ENCODE measurements around the gene SLC25A21.
"Not testable (repeated sequence)": the region's sequence is repeated elsewhere in the genome, so short reads cannot be mapped to it uniquely, and the experiment has no call there.

Gene SLC25A21

GRCh38 chr14:37172024-37172869, at the start of gene SLC25A21:
Gene SLC25A21, minus strand, starts transcription at chr14:37172606.
- DNase-seq = peak; percentile 93

DNA sequence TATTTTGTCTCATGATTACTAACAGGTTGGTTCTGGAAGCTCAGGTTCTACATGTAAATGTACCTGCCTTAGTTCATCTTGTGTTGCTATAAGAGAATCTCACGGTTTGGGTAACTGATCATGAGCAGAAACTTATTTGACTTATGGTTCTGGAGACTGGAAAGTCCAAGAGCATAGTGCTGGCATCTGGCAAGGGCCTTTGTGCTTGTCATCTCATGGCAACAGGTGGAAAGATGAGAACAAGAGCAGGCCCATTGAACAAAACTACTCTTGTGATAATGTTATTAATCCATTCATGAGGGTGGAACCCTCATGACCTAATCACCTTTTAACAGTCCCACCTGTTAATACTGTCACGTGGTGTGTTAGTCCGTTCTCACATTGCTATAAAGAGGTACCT, 48.7 kb upstream of the SLC25A21 start:
- no peak for DNase-seq

GRCh38 chr14:37215345-37215744, 42.9 kb upstream of the SLC25A21 start:
- DNase-seq = no peak

- DNase-seq = no peak
Observed at GRCh38 chr14:37213016-37213415, 40.6 kb upstream of the SLC25A21 start.

GRCh38 chr14:37210448-37210847, 38.0 kb upstream of the SLC25A21 start:
- DNase-seq = no peak

DNA sequence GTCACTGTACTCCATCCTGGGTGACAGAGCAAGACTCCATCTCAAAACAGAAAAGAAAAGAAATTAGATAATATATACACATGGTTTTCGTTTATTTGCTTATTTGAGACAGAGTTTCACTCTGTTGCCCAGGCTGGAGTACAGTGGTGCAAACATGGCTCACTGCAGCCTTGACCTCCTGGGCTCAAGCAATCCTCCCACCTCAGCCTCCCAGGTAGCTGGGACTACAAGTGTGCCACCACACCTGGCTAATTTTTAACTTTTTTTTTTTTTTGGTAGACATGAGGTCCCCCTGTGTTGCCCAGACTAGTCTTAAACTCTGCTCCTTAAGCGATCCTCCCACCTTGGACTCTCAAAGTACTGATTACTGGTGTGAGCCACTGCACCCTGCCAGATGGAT, 37.2 kb upstream of the SLC25A21 start:
- DNase-seq = not testable (repeated sequence)

GRCh38 chr14:37205623-37206605, 33.5 kb upstream of the SLC25A21 start:
- not testable (repeated sequence) for DNase-seq

GRCh38 chr14:37203423-37203822, 31.0 kb upstream of the SLC25A21 start:
- DNase-seq = no peak

- no peak for DNase-seq
Observed at GRCh38 chr14:37202812-37203211, 30.4 kb upstream of the SLC25A21 start.

DNA sequence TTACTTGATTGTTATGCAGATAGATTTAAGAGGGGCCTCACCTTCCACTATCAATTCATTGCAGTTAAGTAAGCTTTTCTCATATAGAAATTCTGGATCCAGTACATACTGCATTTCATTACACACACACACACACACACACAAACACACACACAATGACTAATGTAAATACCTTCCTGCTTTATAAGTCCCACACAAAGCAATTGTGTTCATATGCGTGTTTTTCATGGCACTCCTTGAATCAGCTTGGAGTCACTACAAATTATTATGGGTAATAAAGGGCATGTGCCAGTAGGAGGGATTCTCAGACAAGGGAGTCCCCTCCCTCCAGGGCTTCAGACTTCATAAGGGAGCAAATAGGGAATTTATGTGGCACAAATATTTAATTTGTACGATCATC, 29.9 kb upstream of the SLC25A21 start:
- DNase-seq = no peak

GRCh38 chr14:37201724-37202123, 29.3 kb upstream of the SLC25A21 start:
- DNase-seq = no peak

DNA sequence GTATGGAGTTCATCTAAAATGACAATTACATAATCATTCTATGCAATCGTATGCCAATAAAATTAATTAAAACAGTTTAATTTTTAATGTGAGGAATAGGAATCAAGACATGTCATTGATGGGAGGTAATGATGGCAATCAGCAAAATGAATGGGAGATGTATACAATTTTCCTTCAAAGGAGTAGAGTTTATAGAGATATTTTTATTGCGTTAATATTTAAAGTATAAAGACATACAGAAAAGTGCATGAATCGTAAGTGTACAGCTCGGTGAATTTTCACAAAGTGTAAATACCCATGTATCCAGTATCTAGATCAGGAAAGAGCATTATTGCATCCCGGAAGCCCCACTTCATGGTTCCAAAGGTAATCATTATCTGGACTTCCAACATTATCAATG, 26.5 kb upstream of the SLC25A21 start:
- no peak for DNase-seq

- DNase-seq = no peak
Observed at GRCh38 chr14:37198273-37198598, 25.8 kb upstream of the SLC25A21 start.

- peak; percentile 90 for DNase-seq
Observed at GRCh38 chr14:37197421-37198272, 25.2 kb upstream of the SLC25A21 start, which contains the start of gene MIPOL1. Gene MIPOL1, plus strand, starts transcription at chr14:37197937. Its CDS starts 49,952 bp downstream, at chr14:37247889.

GRCh38 chr14:37196604-37197420, 24.4 kb upstream of the SLC25A21 start:
- DNase-seq = peak; percentile 36

DNA sequence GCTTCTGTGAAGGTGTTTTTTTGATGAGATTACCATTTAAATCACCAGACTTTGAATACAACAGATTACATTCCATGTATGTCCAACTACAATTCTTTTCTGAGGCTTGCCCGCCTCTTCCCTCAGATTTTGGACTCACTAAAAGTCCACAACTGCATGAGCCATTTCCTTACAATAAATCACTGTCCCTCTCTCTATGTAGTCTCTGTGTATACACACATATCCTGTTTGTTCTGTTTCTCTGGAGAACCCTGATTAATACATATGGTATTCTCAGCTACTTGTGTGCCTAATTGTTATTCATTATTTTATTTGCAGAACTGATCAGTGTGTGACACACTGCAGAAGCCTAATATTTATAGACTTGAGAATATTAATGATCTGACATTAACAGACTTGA, 22.9 kb upstream of the SLC25A21 start:
- DNase-seq = no peak

DNA sequence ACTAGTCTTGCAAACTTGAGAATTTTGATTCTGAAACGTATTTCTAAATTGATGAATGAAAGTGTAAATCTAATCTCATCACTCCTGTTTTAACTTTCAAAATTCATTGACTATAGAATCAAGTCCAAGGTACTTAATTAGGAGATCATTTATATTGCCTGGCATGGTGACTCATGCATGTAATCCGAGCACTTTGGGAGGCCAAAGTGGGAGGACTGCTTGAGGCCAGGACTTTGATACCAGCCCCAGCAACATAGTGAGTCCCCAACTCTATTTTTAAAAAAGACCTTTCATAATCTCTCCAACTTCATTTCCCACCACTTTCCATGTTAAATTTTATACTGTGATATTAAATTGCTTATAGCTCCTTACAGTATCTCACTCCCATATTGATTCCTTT, 22.3 kb upstream of the SLC25A21 start:
- DNase-seq = no peak

GRCh38 chr14:37189733-37190132, 17.3 kb upstream of the SLC25A21 start:
- not testable (repeated sequence) for DNase-seq

DNA sequence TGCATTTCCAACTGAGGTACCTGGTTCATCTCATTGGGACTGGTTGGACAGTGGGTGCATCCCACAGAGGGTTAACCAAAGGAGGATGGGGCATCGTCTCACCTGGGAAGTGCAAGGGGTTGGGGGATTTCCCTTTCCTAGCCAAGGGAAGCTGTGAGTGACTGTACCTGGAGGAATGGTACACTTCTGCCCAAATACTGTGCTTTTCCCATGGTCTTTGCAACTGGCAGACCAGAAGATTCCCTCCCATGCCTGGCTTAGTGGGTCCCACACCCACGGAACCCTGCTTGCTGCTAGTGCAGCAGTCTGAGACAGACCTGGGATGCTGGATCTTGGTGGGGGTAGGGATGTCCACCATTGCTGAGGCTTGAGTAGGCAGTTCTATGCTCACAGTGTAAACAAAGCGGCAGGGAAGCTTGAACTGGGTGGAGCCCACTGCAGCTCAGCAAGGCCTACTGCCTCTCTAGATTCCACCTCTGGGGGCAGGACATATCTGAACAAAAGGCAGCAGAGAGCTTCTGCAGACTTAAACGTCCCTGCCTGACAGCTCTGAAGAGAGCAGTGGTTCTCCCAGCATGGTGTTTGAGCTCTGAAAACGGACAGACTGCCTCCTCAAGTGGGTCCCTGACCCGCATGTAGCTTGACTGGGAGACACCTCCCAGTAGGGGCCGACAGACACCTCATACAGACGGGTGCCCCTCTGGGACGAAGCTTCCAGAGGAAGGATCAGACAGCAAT, 15.6 kb upstream of the SLC25A21 start:
- DNase-seq = not testable (repeated sequence)

DNA sequence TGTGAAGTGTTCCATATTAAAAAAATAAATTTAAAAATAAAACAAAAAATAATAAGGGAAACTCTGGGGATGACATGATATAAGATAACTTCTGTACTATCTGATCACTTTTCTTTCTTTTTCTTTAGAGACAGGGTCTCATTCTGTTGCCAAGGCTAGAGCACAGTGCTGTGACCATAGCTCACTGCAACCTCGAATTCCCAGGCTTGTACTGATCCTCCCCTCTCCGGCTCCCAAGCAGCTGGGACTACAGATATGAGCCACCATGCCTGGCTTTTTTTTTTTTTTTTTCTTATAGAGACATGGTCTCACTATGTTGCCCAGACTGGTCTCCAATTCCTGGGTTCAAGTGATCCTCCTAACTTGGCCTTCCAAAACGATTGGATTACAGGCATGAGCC, 14.9 kb upstream of the SLC25A21 start:
- DNase-seq = no peak

DNA sequence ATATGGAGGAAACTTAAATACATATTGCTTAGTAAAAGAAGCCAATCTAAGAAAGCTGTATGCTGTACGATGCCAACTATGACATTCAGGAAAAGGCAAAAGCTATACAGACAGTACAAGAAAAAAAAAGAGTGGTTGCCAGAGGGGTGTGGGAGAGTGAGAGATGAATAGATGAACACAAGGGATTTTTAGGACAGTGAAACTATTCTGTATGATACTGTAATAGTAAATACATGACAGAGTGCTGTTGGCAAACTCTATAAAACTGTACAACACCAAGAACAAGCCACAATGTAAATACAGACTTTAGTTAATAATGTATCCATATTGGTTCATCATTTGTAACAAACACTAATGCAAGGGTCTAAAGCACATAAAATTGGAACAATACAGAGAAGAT, 14.5 kb upstream of the SLC25A21 start:
- DNase-seq = no peak

Data from NCI-H510A treated with DMSO at 0.1 percent for 48 hours (cell line).